ENCODE results near the gene USP6. TPM values are rescaled to one million over a fixed set of nuclear protein-coding genes. Genes with fewer than 3 reads are reported as not detected.

USP6 gene
- total and polyA plus RNA-seq, 10 of the 15 experiments (the other 5 are each of a cell fraction or from before 2014, with no cell fraction given), result under 0.01 to 0.39 (median 0.10) TPM; not detected in 2

- Histone ChIP-seq H3K9me3 (replicated peaks; ENCODE audit: control insufficient read depth, insufficient read depth, low read length) (peaks cover 33% of the 10 kb centered on the region), H3K4me3 (no peak overlapping the region), H2AFZ (ENCODE audit: control insufficient read depth, low read depth, low read length) (no peak overlapping the region), H3K36me3 (ENCODE audit: control insufficient read depth in 2 of 2, insufficient read depth in 2 of 2, low read length in 1 of 2) (no peaks in the 10 kb centered on the region), H3K4me2 (ENCODE audit: control insufficient read depth, insufficient read depth) (no peak overlapping the region), H4K20me1 (ENCODE audit: control insufficient read depth, insufficient read depth) (no peaks in the 10 kb centered on the region), H3K27ac (ENCODE audit: control insufficient read depth, insufficient read depth) (no peak overlapping the region), H3K4me1 (ENCODE audit: control insufficient read depth, insufficient read depth, low read length) (no peaks in the 10 kb centered on the region), H3K79me2 (ENCODE audit: control insufficient read depth, insufficient read depth, low read length) (no peaks in the 10 kb centered on the region), H3K27me3 (replicated peaks in 1 of 2; ENCODE audit: control insufficient read depth in 2 of 2, insufficient read depth in 2 of 2, low read length in 1 of 2) (no peaks in the 10 kb centered on the region; a peak in 1 of 4 replicates), H3K9ac (ENCODE audit: control insufficient read depth, insufficient read depth, low read length) (no peak overlapping the region)
- POLR2A ChIA-PET, result interaction anchor here (0.7 kb wide), 1 partner anchor 13 kb away, joined by 4 read pairs; no protein-coding TSS in a partner anchor
- DNase-seq (ENCODE audit: low read depth, low spot score) (no peak), FAIRE-seq (no peak), ATAC-seq (no peak)
- RAD21 ChIA-PET (ENCODE audit: unreplicated experiment), result no interaction called here
- 83% methylated on average over 5 of the region's 5 CpGs for WGBS (ENCODE audit: insufficient coverage, insufficient replicate concordance, low lambda C conversion rate, missing lambda C conversion rate)
- BruUV-seq (replicated peaks), result no TSS peak
- in situ Hi-C loops (cut with MboI), result no loop called here
- intact Hi-C loops (cut with micrococcal nuclease; ENCODE audit: unreplicated experiment), result no loop called here
- CTCF ChIA-PET, result no interaction called here
- SMC1A ChIA-PET (ENCODE audit: uncharacterized antibody, unreplicated experiment), result no interaction called here
- TF ChIP-seq DPF2 (IDR thresholded peaks at IDR 0.05) (no peak), ZBTB11 (CRISPR knock-in tag; IDR thresholded peaks at IDR 0.05) (no peak), ZBTB33 (IDR thresholded peaks at IDR 0.05) (no peak), KAT2A (conservative IDR thresholded peaks at IDR 0.05; ENCODE audit: control insufficient read depth, low read depth, low read length) (no peak), CREB1 (IDR thresholded peaks at IDR 0.05; ENCODE audit: low read depth) (no peak), YY1 (IDR thresholded peaks at IDR 0.05; ENCODE audit: low read depth, low read length) (no peak), HCFC1 (IDR thresholded peaks at IDR 0.05; ENCODE audit: low read length) (no peak), NKRF (conservative IDR thresholded peaks at IDR 0.05) (no peak), CBX3 (IDR thresholded peaks at IDR 0.05; ENCODE audit: borderline replicate concordance, low read depth) (no peak), KDM1A (IDR thresholded peaks at IDR 0.05; ENCODE audit: borderline replicate concordance) (no peak), PAX8 (IDR thresholded peaks at IDR 0.05) (no peak), NR2C1 (IDR thresholded peaks at IDR 0.05) (no peak), ZNF622 (IDR thresholded peaks at IDR 0.05) (no peak), PML (IDR thresholded peaks at IDR 0.05; ENCODE audit: low read length) (no peak), BRCA1 (IDR thresholded peaks at IDR 0.05; ENCODE audit: low read depth, low read length) (no peak), SUZ12 (IDR thresholded peaks at IDR 0.05; ENCODE audit: unreplicated experiment) (no peak)
Measured at GRCh38 chr17:5099271-5099670, 16.6 kb upstream of the USP6 start.

Data from GM12878 (cell line).